SH-SY5Y (cell line): ENCODE data around the gene FXYD3.

Source experiments
- GATA2 ChIP-seq: IDR thresholded peaks from 2 replicates; pipeline ENCODE4 v1.6.1; 2011; ENCODE audit warnings: mild to moderate bottlenecking, low read depth, low read length
- GATA3 ChIP-seq: IDR thresholded peaks from 2 replicates; pipeline ENCODE4 v1.6.1; 2011; ENCODE audit warnings: low read depth, mild to moderate bottlenecking, low read length, moderate library complexity

The FXYD3 gene

GRCh38 chr19:35107545-35107944, 8.1 kb upstream of the FXYD3 start:
- TF ChIP-seq GATA3 (no peak), GATA2 (no peak)

DNA sequence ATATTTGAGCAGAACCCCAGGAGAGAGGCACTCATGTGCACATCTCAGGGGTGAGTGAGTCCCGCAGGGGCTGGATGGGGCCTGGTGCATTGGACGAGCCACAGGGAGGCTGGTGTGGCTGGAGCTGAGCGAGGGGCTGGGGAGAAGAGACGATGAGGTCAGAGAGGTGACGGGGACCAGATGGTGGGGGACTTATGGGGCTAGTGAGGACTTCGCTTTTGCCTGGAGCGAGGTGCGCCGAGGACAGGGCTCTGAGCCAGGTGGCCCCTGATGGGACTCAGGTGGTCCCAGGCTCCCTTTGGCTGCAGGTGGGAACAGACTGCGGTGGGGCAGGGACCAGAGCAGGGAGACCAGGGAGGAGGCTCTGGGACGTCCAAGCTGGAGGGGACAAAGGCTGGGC, 6.9 kb upstream of the FXYD3 start:
- TF ChIP-seq GATA2 = no peak

DNA sequence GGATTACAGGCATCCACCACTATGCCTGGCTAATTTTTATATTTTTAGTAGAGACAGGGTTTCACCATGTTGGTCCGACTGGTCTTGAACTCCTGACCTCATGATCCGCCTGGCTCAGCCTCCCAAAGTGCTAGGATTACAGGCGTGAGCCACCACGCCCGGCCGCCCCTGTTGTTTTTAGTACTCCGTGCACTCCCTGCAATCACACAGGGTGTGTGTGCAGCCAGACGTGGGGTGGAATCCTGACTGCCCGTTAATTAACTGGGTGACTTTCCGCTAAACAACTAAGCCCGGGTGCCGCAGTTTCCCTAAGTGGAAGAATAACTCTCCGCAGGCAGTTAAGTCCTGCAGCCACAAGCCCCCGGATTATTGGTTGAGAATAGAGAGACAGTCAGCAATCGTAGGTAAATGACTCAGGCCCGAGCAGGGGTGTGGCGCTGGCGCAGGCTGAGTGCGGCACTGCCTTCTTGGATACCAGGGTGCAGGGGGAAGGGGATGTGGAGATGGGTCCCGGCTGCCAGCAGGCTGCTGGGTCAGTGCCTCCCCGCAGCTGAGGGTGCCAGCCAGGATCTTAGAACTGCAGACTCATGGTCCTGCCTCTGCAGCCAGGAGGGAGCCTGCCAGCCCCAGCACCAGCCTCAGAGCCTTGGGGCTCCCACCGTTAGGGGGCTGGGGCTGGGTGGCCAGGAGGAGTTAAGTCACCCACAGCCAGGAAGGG, 6.1 kb upstream of the FXYD3 start:
- TF ChIP-seq GATA2 = no peak
- no peak for TF ChIP-seq GATA3

GRCh38 chr19:35110974-35111373, 4.6 kb upstream of the FXYD3 start:
- TF ChIP-seq GATA3 = no peak
- no peak for TF ChIP-seq GATA2

DNA sequence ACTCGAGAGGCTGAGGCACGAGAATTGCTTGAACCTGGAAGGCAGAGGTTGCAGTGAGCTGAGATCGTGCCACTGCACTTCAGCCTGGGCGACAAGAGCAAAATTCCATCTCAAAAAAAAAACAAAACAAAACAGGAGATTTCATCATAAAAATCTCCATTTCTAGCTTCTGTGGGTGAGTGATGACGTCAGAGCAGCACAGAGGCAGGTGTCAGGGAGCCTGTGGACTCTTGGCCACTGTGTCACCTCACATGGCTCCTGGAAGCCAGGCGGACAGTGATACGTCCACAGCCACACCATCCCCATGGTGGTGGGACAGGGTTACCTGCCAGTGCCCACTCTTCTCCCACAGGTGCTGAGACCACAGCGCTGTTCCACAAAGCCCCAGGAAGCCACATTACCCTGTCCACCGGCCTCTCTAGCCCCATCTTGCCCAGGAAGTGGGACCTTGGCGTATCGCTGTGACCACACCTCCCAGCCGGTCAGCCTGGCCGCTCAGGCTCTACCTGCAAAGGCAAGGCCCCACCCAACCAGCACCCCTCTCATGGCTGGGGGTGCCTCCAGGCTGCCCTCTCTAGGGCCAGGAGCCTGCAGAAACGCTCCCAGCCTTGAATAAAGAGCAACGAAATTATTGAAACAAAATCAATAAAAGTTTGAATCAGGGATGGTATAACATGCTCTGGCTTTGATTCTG, 2.5 kb upstream of the FXYD3 start:
- TF ChIP-seq GATA3 = no peak

DNA sequence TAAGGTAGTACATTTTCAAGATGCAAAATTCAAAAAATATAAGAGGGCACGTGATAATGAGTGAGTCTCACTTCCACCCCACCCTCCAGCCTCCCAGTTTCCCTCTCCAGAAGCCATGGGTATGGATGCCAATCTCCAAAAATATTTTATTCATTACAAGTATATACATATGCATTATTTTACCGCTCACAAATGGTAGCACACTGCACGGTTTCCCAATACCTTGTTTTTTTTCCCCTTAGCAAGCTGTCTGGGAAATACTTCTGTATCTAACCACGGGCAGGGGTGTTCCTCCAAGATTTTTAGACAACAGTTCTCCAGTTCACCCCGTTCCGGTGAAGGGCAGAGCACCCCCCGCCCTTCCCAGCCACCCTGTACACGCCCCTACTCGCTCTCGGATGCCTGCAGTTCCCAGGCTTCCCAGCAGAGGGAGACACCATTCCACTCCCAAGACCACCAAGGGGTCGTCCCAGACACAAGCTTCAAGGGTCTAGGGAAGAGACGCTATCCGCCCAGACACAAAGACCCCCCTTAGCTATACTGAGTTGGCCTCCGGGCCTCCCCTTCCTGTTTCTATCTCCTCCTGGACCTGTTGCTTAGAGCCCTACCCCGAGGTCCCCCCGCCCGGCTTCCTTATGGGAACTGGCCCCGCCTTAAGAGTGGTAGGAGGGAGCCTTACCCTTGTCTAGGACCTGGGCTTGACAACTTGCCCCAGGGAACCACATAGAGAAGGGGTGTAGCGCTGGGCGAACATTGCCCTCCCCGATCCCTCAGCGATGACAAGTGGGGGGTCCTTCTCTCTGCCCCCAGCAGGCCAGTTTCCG, 1.1 kb upstream of the FXYD3 start:
- TF ChIP-seq GATA2 = no peak

- TF ChIP-seq GATA2 (no peak), GATA3 (no peak)
Observed at GRCh38 chr19:35116072-35116801, 614 bp downstream of the FXYD3 start.

GRCh38 chr19:35117116-35117515, 1.5 kb downstream of the FXYD3 start:
- no peak for TF ChIP-seq GATA2
- no peak for TF ChIP-seq GATA3

- TF ChIP-seq GATA3 (no peak), GATA2 (no peak)
Observed at GRCh38 chr19:35117799-35118198, 2.2 kb downstream of the FXYD3 start.

DNA sequence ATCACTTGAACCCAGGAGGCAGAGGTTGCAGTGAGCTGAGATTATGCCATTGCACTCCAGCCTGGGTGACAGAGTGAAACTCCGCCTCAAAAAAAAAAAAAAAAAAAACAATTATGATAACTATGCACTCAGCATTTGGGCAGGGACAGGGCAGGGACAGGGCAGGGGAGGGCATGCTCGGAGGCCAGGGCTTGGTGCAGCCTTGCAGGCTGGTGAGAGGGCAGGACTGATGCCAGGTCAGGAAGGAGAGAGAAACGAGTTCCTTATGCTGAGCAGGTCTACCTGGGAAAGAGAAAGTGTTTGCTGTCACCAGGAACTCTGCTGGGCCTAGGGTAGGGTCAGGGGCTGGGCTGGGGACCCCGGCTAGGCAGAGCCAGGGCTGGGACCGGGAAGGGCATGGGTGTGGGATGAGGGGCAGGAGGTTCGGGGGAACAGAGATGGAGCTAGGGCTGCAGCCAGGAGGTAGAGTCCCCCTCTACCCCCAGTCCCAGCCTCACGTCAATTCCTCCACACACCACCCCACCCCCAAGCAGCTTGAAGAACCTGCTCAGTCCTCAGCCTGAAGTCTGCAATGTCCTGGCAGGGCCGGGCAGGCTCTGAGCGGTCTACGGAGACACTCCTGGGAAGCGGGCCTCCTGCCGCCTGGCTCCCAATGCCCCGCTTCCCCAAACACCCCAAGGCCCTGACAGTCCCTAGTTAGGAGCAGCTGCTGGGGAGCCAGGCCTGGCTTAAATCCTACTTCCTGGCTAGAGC, 2.8 kb downstream of the FXYD3 start:
- no peak for TF ChIP-seq GATA2
- no peak for TF ChIP-seq GATA3

DNA sequence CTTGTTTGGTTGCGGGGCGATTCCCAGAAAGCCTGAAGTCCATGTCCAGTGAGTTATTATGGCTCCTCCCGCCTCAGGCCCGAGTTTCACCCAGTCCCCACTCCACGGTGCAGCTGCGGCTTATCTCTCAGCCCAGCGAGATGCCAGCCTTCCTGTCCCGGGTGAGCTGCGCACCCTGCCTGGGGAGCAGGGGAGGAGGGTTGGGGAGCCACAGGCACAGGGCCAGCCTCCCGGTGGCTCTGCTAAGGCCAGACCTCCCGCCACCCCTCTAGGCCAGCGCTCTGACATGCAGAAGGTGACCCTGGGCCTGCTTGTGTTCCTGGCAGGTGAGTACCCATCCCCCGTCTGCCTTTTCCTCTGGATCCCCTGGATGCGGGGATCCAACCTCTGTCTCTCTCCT, 3.5 kb downstream of the FXYD3 start:
- TF ChIP-seq GATA3 (no peak), GATA2 (no peak)

DNA sequence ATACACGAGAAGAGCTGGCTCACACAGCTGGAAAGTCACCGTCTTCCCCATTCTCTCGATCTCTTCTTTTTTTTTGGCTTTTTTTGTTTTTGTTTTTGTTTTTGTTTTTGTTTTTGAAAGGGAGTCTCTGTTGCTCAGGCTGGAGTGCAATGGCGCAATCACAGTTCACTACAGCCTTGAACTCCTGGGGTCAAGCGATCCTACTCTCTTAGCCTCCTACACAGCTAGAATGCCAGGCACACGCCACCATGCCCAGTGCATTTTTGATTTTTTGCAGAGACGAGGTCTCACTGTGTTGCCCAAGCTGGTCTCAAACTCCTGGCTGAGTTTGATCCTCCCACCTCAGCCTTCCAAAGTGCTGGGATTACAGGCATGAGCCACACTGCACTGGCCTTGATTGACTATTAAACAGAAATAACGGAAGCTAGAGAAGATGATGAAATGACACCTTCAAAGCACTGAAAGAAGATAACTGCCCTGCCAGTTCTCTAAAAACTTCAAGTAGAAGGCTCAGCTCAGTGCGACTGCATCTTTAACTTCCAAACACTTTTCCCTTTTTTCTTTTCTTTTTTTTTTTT, 4.0 kb downstream of the FXYD3 start:
- TF ChIP-seq GATA2 (no peak), GATA3 (no peak)

GRCh38 chr19:35120492-35120891, 4.9 kb downstream of the FXYD3 start:
- TF ChIP-seq GATA3 = no peak
- no peak for TF ChIP-seq GATA2
